ENCODE data around the gene BCAS1.

BCAS1 gene

DNA sequence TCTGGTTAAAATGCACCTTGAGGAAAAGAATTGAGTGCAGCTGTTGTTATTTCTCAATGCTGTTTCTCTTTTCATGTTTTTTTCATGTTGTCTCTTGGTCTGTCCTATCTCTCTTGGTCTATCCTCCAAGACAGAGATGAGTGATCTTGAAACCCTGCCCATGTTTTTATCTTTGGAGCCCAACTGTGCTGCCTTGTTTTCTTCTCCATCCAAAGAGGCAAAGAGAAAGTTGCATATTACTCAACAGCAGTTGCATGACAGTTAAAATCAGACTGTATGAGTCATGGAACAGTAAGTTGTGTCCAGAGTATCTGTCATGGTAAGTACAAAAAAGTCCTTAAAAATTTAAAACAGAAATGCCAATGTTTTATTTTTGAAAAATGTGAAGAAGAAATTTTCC lies 26.2 kb downstream of the BCAS1 start:
- FAIRE-seq: no peak

DNA sequence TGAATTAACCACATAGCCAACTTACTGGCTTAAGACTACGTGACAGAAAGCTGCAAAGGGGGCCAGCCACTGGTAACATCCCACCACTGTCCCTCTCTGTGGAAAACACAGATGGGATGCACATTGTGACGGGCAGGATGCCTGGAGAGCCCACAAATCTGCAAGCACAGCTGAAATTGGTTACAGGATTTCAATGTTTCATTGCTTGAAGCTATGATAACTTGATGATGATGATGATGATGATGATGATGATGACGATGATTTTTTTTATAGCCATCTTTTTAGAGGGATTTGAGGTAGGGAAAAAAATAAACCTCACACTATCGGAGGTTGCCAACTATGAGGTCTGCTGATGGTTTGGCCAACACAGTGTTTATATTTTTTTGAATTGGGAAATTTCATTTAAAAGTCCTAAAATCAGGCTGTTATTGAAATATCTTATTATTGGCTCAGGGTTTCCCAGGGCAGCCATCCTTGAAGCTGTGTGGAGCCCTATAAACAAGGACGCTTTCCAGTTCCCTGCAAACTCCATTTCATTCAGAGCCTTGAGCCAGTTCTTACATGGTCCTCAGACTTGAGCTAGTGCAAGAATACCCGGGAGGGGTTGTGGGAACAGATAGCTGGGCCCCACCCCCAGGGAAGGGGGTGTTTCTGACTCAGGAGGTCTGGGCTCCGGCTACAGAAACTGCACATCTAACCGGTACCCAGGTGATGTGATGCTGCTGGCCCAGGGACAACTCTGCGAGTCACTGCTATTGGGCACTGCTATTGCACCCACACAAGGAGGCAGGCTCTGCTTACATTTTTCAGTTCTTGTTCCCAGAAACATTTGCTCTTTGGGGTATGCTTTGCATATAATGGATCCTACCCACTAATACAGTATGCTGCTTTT lies 27.1 kb downstream of the BCAS1 start:
- no peak for FAIRE-seq

DNA sequence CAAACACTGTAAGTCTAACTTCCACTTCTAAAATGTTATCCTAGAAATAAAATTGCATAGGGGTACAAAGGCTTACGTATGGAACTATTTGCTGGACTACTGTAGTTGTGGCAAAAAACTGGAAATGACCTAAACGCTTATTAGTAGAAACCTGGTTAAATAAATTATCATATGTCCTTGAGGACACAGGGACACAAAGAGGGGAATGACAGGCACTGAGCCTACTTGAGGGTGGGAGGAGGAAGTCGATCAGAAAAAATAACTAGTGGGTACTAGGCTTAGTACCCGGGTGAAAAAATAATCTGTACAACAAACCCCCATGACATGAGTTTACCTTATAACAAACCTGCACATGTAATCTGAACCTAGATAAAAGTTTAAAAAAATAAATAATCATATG lies 28.4 kb downstream of the BCAS1 start:
- no peak for FAIRE-seq

DNA sequence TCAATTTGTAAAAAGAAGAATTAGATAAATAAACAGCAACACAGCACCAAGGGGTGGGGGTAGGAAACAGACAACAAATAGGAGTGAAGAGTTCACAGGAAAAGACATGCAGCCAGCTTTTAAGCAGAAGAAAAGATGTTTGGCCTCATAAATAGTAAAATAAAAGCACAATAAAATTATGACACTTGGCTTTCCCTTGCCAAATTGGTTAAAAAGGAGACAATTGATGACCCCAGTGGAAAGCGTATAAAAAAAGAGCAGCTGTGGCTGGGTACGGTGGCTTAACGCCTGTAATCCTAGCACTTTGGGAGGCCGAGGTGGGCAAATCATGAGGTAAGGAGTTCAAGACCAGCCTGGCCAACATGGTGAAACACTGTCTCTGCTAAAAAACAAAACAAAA lies 29.1 kb downstream of the BCAS1 start:
- FAIRE-seq: no peak

DNA sequence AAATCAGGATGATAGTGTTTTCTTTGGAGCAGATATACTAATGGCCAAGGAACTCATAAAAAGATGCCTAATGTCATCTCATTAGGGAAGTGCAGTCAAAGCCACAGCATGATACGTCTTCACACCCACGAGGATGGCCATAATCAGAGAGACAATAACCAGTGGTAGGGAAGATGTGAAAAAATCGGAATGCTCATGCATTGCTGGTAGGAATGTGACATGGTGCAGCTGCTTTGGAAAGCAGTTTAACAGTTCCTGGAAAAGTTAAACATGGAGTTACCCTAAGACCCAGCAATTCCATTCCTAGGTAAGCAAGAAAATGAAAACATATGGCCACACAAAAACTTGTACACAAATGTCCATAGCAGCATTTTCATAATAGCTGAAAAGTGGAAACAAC lies 29.9 kb downstream of the BCAS1 start:
- FAIRE-seq: no peak

DNA sequence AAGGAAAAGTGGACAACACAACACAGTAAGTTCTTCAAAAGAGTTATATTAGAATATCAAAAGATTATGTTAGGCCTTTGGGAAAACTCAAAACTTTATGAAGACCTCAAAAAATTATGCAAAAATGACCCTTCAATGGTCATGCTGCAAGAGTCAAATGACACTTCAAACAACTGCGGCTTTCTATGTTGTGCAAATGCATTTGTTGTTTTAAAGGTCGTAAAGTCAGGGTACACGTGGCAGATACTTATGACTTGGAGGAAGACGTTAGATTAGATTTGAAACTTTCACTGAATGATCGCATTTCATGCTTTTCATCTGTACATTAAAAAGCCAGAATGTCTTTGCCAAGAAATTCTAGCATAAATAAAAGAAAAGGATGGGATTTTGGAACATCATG lies 31.4 kb downstream of the BCAS1 start:
- no peak for FAIRE-seq

DNA sequence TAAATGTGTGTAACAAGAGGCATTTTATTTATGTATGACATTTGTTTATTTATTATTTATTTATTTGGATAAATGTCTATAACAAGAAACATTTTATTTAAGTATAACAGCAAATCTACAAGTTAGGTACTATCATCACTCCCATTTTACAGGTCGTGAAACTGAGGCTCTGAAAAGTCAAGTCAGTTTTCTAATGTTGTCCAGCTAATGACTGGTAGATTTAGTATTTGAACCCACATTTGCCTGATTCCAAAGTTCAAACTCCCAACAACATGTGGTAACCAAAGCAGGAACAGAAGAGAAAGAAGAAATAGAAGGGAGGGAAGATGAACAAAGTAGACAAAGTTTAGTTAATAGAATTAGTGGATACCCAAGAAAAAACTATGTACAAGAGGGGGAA lies 32.9 kb downstream of the BCAS1 start:
- FAIRE-seq: no peak

DNA sequence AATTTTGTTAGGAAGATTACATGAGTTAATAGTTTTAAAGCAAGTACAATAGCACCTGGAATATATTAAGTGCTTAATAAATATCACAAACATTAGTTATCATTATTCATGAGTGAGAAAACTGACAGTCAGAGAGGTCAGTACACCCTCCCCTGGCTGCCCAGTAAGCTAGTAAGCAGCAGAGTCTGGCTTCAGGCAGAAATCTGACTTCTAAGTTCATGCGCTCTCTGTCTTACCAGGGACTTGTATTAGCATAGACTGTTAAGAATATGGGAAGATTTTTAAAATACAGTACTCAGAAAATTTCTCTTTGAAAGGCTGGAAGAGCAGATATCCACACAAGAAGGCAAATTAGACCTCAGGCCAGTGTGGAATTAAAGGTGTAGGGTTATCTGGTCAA lies 40.8 kb downstream of the BCAS1 start:
- FAIRE-seq: no peak

DNA sequence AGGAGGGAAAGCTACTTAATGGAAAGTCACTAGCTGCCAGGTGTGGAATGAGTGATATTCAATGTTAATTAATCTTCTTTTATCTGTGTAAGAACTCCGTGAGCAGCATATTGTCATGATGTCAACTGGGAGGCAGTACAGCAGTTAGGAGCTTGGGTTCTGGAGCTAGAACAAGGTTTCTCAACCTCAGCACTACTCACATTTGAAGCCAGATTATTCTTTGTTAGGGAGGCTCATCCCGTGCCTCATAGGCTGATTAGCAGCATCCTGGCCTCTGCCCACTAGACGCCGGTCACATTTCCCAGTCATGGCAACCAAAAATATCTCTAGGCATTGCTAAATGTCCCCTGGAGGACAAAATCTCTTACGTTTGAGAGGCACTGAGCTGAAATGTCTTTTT lies 41.2 kb downstream of the BCAS1 start:
- no peak for FAIRE-seq

DNA sequence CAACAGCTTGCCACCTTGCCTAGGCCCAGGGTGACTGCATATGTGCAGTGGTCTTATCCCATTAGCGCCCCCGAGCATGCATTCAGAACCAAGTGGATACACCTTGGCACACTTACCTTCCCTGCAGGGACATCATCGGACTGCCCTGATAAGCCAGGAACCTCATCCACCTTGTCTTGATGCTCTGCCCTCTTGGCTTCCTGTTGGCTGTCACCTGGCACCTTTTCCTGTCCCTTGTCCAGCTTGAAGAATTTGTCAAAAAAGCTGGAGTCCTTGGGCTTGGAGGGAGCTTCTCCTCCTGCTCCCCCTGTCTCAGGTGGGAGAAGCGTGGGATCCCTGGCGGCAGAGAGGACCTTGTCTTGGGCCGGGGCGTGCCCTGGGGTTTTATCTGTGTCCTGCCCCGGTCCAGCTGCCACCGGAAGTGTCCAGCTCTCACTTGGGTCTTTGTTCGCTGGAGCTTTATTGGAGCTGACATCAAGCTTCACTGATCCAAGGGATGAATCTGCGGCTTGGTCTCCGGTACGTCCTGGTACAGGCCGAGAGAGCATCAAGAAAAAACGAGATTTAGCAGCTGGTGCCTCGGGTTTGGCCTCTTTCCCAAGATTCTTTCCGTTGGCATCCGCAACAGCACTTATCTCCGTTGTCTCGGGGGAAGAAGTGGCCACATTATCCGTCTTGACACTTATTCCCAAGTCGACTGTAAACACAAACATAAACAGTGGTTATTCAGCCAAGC lies 42.0 kb downstream of the BCAS1 start:
- FAIRE-seq: no peak

DNA sequence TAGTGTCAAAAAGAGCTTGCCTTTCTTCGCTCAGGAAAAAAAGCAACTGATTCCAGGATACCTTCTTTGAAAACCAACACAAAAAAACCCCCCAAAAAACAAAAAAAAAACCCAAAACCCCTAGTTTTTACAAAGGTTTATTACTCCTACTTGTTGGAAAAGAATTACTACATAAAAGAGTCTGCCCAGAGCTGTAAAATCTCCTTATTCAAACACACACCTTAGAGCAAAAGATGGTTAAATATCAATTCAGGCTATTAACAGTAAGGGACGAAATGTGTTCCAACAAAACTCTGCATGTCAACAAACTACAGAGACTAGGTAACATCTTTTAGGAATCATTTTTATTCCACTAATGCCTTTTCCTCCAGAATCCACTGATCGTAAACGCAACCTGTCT lies 42.7 kb downstream of the BCAS1 start:
- FAIRE-seq: no peak

DNA sequence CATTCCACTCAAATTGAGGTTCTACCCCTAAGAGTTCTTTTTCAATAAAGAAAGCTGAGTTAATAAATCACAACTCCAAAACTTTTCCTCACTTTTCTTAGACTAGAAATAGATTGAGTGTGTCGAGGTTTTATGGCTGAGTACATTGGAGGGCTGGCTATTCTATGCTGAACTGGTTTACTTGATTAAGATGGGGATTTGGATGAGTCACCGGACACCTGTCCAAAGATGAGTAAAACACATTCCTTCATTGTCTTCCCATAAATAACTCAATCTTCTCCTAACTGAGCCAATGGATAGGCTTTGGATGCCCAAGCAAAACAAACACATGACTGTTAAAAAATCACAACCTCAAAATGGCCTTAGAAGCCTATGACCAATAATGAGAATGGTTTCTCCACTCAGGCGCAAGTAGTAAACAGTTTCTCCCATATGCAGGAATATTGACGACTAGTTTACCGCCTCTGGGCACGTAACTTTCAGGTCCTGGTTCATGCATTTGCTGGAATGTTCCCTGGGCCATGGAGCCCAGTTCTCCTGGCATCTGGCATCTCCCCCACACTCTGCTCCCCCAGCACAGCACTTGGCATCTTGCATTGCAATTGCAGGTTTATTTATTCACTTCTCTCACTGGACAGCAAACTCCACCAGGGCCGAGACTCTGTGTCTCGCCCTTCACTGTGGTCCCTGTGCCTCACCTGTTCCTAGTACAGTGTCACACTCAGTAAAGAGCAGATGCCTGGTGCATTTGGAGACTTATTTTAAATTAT lies 43.9 kb downstream of the BCAS1 start:
- FAIRE-seq: no peak

DNA sequence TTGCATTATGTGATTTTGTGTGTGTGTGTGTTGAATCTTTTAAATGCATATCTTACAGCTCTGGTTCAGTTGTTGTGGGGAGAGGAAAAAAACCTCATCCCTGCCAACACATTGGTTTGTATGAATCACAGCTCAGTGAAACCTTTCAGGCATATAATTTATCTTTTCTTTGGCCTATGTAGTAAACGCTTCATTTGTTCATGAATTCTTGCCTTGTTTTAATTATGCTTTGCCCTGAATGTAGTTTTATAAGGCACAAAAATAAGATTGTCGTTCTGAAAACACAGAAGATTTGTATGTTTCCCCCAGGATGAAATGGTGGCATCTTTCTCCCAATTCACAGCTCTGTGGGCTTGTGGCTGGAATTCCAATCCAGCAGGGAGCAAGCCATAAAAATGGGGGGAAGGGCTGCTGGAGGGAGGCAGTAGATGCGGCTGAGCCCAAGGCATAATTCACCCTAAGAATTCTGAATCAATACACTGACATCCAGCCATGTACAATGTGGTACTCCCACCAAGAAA lies 45.1 kb downstream of the BCAS1 start:
- FAIRE-seq: no peak

DNA sequence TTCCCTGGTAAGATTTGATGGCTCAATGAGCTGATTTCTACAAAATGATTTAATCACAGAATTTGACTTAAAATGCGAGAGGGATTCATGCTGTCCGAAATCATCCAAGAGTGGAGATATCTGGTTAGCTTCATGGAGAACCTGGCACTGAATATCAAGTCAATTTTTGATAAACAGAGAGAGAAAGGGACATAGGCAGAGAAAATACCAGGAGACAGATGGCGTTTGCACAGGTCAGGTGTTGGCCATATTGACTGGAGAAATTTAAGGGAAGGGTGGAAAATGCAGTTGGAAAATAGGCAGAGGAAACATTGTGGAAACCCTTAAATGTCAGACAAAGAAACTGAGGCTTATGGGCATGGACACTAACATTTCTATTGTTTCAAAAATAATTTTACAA lies 47.0 kb downstream of the BCAS1 start:
- no peak for FAIRE-seq

DNA sequence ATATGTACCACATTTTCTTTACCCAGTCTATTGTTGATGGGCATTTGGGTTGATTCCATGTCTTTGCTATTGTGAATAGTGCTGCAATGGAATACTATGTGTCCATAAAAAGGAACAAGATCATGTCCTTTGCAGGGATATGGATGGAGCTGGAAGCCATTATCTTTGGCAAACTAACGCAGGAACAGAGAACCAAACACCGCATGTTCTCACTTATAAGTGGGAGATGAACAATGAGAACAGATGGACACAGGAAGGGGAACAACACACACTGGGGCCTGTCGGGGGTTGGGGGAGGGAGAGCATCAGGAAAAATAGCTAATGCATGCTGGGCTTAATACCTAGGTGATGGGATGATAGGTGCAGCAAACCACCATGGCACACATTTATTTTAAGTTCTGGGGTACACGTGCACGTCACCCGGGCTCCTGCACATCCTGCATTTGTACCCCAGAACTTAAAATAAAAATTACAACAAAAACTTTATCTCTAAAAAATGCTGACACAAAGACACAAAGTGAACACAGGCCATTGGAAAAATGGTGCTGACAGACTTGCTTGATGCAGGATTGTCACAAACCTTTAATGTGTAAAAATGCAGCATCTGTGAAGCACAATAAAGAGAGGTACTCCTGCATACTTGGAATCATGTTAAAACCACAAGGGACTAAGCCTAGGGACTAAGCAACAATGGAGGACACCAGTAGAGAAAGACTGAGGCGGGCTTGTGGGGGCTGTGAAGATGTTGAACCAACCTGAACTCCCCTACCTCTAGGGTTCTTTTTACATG lies 48.8 kb downstream of the BCAS1 start:
- FAIRE-seq: no peak

DNA sequence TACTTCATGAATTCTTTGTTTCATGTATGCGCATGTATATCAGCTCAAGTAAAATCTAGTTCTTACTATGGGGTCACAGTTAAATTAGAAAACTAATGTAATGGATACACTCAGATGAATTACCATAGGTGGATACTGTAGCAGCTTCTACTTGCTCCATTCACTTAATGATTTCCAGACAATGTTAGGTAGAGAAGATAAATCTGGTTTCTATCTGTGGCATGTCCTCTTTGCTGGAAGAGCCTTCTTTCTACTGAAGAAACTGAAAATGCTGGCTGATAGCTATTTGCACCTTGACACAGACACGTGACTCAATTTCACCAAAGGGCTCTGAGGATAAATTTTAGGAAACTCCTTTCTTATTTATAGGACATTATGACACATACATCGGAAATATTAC lies 49.5 kb downstream of the BCAS1 start:
- no peak for FAIRE-seq

DNA sequence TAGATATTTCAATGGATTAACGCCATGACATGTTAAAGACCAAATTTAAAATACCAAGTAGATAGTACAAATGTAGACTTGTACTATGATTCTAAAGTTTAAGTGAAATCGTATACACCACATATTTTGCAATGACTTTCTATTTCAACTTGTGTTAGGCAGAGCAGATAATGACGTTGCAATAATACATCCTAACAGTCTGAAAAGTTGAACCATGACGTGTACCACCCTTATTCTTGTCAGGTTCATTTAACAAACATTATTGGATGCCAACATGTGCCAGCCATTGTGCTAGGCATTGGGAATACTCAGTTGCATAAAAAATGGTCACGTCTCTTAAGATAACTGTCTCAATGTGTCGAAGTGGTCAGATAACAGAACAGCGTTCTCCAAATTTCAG lies 50.0 kb downstream of the BCAS1 start:
- FAIRE-seq: no peak

DNA sequence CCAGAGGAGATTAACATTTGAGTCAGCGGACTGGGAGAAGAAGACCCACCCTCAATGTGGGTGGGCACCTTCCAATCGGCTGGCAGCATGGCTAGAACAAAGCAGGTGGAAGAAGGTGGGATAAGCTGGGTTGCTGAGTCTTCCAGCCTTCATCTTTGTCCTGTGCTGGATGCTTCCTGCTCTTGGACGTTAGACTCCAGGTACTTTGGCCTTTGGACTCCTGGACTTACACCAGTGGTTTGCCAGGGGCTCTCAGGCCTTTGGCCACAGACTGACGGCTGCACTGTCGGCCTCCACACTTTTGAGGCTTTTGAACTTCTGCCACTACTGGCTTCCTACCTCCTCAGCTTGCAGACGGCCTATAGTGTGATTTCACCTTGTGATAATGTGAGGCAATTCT lies 50.8 kb downstream of the BCAS1 start:
- no peak for FAIRE-seq

DNA sequence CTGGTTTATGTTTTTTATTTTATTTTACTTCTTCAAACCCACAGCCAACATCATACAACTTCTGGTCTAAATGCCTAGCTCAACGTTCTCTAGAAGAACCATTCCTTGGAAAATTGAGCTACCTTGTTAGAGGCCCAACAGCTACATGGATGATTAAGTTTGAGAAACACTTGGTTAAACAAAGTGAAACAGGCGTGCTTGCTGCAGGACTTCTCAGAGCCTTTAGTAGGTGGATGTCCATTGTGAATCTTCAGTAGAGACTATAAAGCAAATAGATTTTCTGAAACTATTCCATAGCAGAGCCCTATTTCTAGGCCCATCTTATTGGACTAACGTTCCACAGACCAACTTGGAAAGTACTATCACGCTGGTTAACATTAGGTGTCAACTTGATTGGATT lies 51.3 kb downstream of the BCAS1 start:
- no peak for FAIRE-seq

DNA sequence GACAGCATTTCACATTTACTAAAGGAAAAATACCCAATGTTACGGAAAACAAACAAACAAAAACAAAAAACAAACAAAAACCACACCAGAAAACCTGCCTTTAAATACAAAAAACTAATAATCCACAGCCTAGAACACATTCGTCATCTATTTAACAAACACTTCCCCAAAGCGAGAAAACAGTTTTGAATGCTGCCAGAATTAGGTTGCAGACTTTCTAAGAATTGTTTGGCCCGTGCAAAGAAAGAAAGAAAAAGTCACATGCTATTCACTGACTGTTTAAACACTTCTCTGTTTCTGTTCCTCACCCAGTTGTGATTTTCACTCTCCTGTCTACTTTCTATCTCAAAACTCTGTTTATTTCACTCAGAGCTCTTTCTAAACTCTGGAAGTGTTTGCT lies 52.5 kb downstream of the BCAS1 start:
- no peak for FAIRE-seq

DNA sequence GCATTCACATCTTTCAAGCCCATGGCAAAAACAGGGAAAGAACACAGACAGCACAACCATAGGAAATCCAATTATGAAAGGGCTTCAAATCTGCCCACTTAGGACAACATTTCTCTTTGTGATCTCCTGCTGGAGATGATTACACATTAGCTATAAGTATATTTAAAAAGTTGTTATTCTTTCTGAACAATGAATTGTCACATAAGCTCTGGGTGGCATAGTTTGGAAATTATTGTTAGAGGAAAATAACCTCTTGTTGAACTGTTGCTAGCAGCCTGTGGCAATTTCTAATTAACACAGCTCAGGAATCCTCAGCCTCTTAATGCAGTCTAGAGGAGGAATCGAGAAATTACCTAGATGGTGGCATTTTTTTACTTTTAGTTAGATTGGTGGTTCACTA lies 54.9 kb downstream of the BCAS1 start:
- no peak for FAIRE-seq

DNA sequence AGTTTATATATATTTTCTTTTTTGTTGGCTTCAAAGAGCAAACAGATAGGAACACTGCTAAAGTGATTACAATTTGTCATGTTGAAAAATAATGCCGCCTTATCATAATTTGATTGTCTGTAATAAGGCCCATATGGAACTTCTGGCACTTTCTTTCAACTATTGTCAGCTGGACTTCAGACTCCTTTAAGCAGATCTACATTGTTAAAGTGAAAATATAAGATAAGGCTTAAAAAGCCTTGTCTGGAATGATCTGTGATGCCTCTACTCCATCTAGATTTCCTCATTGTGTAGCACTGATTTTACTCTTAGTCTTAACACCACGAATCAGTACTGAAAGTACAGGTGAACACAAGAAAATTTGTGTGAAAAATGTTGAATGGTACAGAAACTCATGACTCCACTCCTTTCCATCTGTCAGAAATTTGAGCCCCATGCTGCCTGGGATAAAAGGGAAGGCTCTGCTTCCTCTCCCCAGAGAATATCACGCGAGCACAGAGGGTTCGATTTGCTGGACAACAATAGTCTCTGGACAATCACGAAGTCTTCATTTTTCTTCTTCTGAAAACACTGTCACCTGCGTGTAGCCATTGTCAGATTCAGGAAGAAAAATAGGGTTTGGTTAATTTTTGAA lies 56.0 kb downstream of the BCAS1 start:
- FAIRE-seq: no peak

All from islet of Langerhans (tissue), 1 donor.